ENCODE data around the gene RALY.

Gene RALY

GRCh38 chr20:34061695-34062094, 68.0 kb downstream of the RALY start:
- H3K4me1 ChIP-seq (ENCODE audit: control insufficient read depth, low read length), result peaks cover 19% of the 10 kb centered on the region
- peaks cover 70% of the 10 kb centered on the region for H3K79me2 ChIP-seq (ENCODE audit: control insufficient read depth, low read length)
- no peaks in the 10 kb centered on the region for H3K9me2 ChIP-seq (replicated peaks; ENCODE audit: control insufficient read depth, low read length)
- TF ChIP-seq CTCF (IDR thresholded peaks at IDR 0.05; ENCODE audit: low read depth, low read length, poor library complexity, severe bottlenecking), result no peak
- TF ChIP-seq EZH2phosphoT487 (IDR thresholded peaks at IDR 0.05; ENCODE audit: borderline replicate concordance, low read length), result no peak
- no peaks in the 10 kb centered on the region for H3F3A ChIP-seq (ENCODE audit: control insufficient read depth, insufficient read depth)
- H3K9me3 ChIP-seq (ENCODE audit: control insufficient read depth, insufficient read depth, low read length), result no peaks in the 10 kb centered on the region
- no peaks in the 10 kb centered on the region for H3K27me3 ChIP-seq (ENCODE audit: control insufficient read depth, low read length)
- H3K4me2 ChIP-seq (ENCODE audit: low read length), result no peak overlapping the region
- H3K27ac ChIP-seq (ENCODE audit: low read depth, low read length), result no peak overlapping the region
- no peak overlapping the region for H3K4me3 ChIP-seq (ENCODE audit: low read length)
- H3K36me3 ChIP-seq (ENCODE audit: control insufficient read depth, low read length), result peaks cover 25% of the 10 kb centered on the region
- peaks cover 36% of the 10 kb centered on the region for H4K20me1 ChIP-seq (ENCODE audit: control insufficient read depth, insufficient read depth, low read depth, low read length)

GRCh38 chr20:34062570-34063482, 69.1 kb downstream of the RALY start:
- TF ChIP-seq EZH2phosphoT487 (IDR thresholded peaks at IDR 0.05; ENCODE audit: borderline replicate concordance, low read length) (no peak), CTCF (IDR thresholded peaks at IDR 0.05; ENCODE audit: low read depth, low read length, poor library complexity, severe bottlenecking) (no peak)
- H3K27me3 ChIP-seq (ENCODE audit: control insufficient read depth, low read length), result no peaks in the 10 kb centered on the region
- peaks cover 25% of the 10 kb centered on the region for H3K36me3 ChIP-seq (ENCODE audit: control insufficient read depth, low read length)
- H3K9me3 ChIP-seq (ENCODE audit: control insufficient read depth, insufficient read depth, low read length), result no peaks in the 10 kb centered on the region
- no peaks in the 10 kb centered on the region for H3K9me2 ChIP-seq (replicated peaks; ENCODE audit: control insufficient read depth, low read length)
- peaks cover 14% of the 10 kb centered on the region for H3K4me1 ChIP-seq (ENCODE audit: control insufficient read depth, low read length)
- H3K4me3 ChIP-seq (ENCODE audit: low read length), result no peak overlapping the region
- H4K20me1 ChIP-seq (ENCODE audit: control insufficient read depth, insufficient read depth, low read depth, low read length), result peaks cover 36% of the 10 kb centered on the region
- no peak overlapping the region for H3K4me2 ChIP-seq (ENCODE audit: low read length)
- no peaks in the 10 kb centered on the region for H3F3A ChIP-seq (ENCODE audit: control insufficient read depth, insufficient read depth)
- no peak overlapping the region for H3K27ac ChIP-seq (ENCODE audit: low read depth, low read length)
- H3K79me2 ChIP-seq (ENCODE audit: control insufficient read depth, low read length), result peaks cover 65% of the 10 kb centered on the region

GRCh38 chr20:34064286-34064685, 70.6 kb downstream of the RALY start:
- H3K4me2 ChIP-seq (ENCODE audit: low read length), result no peak overlapping the region
- no peak for TF ChIP-seq EZH2phosphoT487 (IDR thresholded peaks at IDR 0.05; ENCODE audit: borderline replicate concordance, low read length)
- TF ChIP-seq CTCF (IDR thresholded peaks at IDR 0.05; ENCODE audit: low read depth, low read length, poor library complexity, severe bottlenecking), result no peak
- H3K9me2 ChIP-seq (replicated peaks; ENCODE audit: control insufficient read depth, low read length), result no peaks in the 10 kb centered on the region
- H3K4me3 ChIP-seq (ENCODE audit: low read length), result no peak overlapping the region
- H3K9me3 ChIP-seq (ENCODE audit: control insufficient read depth, insufficient read depth, low read length), result no peaks in the 10 kb centered on the region
- H3K36me3 ChIP-seq (ENCODE audit: control insufficient read depth, low read length), result peaks cover 25% of the 10 kb centered on the region
- H3F3A ChIP-seq (ENCODE audit: control insufficient read depth, insufficient read depth), result no peaks in the 10 kb centered on the region
- H3K4me1 ChIP-seq (ENCODE audit: control insufficient read depth, low read length), result peaks cover 3% of the 10 kb centered on the region; the same call in 1 of the 2 replicates
- peaks cover 32% of the 10 kb centered on the region for H4K20me1 ChIP-seq (ENCODE audit: control insufficient read depth, insufficient read depth, low read depth, low read length)
- no peaks in the 10 kb centered on the region for H3K27me3 ChIP-seq (ENCODE audit: control insufficient read depth, low read length)
- H3K27ac ChIP-seq (ENCODE audit: low read depth, low read length), result no peak overlapping the region
- H3K79me2 ChIP-seq (ENCODE audit: control insufficient read depth, low read length), result peaks cover 53% of the 10 kb centered on the region

All from DOHH2 (cell line).